DMS53 (cell line): ENCODE results near the gene ZFYVE9.
"Not testable (repeated sequence)": the region's sequence is repeated elsewhere in the genome, so short reads cannot be mapped to it uniquely, and the experiment has no call there.

ENCODE experiments used
- DNase-seq: peaks from one replicate; lab custom pipeline; 2025; lab: John Stamatoyannopoulos, UW

The ZFYVE9 gene, protein sequence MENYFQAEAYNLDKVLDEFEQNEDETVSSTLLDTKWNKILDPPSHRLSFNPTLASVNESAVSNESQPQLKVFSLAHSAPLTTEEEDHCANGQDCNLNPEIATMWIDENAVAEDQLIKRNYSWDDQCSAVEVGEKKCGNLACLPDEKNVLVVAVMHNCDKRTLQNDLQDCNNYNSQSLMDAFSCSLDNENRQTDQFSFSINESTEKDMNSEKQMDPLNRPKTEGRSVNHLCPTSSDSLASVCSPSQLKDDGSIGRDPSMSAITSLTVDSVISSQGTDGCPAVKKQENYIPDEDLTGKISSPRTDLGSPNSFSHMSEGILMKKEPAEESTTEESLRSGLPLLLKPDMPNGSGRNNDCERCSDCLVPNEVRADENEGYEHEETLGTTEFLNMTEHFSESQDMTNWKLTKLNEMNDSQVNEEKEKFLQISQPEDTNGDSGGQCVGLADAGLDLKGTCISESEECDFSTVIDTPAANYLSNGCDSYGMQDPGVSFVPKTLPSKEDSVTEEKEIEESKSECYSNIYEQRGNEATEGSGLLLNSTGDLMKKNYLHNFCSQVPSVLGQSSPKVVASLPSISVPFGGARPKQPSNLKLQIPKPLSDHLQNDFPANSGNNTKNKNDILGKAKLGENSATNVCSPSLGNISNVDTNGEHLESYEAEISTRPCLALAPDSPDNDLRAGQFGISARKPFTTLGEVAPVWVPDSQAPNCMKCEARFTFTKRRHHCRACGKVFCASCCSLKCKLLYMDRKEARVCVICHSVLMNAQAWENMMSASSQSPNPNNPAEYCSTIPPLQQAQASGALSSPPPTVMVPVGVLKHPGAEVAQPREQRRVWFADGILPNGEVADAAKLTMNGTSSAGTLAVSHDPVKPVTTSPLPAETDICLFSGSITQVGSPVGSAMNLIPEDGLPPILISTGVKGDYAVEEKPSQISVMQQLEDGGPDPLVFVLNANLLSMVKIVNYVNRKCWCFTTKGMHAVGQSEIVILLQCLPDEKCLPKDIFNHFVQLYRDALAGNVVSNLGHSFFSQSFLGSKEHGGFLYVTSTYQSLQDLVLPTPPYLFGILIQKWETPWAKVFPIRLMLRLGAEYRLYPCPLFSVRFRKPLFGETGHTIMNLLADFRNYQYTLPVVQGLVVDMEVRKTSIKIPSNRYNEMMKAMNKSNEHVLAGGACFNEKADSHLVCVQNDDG (N-terminal part only)

DNA sequence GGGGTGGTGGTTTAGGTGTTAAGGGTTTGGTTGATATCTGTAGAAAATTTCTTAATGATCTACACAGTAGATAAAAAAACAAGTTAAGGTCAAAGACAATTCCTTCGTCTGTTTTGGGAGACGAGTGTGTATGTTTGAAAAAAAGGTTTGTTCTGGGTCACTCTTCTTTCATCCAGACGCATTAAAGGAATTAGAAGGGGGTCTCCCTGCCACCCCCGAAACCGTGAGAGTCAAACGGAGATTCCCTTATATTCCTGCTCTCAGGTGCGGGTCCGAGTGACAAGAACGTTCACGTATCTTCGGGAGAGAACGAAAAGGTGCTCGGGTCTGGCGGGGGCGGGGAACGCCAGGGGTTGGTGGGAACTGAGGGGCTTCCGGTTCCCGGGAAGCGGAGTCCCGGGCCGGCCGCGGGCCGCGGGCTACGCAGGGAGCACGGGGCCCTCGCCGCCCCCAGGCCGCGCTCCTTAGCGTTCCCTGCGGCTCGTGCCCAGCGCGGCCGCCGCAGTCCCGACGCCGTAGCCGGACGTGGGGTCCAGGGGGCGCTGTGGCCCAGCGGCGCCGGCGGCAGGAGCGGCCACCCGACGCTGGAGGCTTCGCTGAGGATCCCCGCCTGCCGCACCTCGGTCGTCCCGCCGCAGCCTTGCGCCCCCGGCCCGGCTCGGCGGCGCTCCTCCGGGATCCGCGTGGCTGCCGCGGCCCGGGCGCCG is at the start of gene ZFYVE9:
ZFYVE9 (plus strand) TSS at position 577 of the 707 bp plus-strand sequence. CDS start 91,118 bp downstream, outside the sequence.
- DNase-seq: peak; percentile 96

DNA sequence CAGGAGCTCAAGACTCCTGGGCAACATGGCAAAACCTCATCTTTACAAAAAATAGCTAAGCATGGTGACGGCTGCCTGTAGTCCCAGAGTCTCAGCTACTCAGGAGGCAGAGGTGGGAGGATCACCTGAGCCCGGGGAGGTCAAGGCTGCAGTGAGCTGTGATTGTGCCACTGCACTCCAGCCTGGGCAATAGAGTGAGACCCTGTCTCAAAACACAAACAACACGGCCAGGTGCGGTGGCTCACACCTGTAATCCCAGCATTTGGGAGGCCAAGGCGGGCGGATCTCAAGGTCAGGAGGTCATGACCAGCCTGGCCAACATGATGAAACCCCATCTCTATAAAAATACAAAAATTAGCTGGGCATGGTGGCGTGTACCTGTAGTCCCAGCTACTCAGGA is 47.6 kb upstream of the ZFYVE9 start:
- DNase-seq: not testable (repeated sequence)

GRCh38 chr1:52096216-52096615 is 45.7 kb upstream of the ZFYVE9 start:
- no peak for DNase-seq

DNA sequence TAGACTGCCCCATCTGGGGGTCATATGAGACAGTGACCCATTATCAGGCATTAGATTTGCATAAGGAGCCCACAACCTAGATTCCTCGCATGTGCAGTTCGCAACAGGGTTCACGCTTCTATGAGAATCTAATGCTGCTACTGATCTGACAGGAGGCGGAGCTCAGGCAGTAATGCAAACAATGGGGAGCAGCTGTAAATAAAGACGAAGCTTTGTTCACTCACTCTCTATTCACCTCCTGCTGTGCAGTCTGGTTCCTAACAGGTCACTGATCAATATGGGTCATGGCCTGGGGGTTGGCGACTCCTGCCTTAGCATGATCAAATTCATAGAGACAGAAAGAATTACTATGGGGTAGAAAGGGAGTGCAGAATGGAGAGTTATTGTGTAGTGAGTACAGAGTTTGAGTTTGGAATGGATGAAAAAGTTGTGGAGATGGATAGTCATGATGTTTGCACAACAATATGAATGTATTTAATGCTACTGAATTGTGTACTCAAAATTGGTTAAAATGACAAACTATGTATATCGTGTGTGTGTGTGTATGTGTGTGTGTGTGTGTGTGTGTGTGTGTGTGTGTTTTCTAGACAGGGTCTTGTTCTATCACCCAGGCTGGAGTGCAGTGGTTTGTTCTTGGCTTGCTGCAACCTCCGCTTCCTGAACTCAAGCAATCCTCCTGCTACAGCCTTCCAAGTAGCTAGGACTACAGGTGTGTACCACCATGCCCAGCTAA is 43.6 kb upstream of the ZFYVE9 start:
- DNase-seq: peak; percentile 84

DNA sequence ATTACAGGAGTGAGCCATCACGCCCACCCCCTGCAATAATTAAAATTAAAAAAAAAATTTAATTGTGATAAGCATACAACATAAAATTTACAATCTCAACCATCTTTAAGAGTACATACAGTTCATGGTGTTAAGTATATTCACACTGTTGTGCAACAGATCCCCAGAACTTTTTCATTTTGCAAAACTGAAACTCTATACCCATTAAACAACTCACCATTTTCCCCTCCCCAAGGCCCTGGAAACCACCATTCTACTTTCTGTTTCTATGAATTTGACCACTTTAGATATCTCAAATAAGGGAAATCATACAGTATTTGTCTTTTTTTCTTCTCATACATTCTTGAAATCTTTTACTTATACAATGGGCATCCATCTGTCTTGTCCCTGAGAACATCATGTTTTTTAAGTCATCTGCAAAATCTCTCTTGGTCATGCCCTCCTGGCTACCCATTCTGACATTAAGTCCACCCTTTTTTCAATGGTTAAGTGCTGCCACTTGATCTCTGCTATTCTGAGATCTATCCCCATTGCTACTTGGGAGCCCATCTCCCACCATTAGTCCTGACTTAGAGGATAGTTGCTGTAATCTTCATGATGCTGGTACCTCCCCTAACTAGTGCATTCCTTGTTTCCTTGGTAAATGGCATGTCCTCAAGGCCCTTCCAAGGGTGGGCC is 39.4 kb upstream of the ZFYVE9 start:
- no peak for DNase-seq

- DNase-seq: no peak
These were observed 30.4 kb upstream of the ZFYVE9 start for GRCh38 chr1:52111492-52111891.

DNA sequence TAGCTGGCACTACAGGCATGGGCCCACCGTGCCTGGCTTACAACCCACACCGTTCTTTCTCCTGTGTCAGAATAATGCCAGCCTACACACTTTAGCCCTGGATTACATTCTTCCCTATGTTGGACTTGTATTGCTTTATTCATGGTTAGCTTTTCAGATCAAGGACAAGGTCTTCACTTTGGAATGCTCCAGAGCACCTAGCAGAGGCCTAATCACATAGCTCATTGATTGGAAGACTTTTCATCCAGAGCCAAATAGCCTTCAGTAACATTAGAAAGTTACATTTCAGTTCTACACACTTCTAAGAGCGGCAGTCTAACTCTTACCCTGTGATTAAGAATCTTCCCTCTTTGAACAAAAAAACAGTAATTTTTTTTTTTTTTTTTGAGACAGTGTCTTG is 29.4 kb upstream of the ZFYVE9 start:
- DNase-seq: no peak

GRCh38 chr1:52119301-52120079 is 22.4 kb upstream of the ZFYVE9 start:
- DNase-seq: no peak

- DNase-seq: no peak
These were observed 19.5 kb upstream of the ZFYVE9 start for GRCh38 chr1:52122384-52122783.

- no peak for DNase-seq
These were observed 18.3 kb upstream of the ZFYVE9 start for GRCh38 chr1:52123622-52124021.

DNA sequence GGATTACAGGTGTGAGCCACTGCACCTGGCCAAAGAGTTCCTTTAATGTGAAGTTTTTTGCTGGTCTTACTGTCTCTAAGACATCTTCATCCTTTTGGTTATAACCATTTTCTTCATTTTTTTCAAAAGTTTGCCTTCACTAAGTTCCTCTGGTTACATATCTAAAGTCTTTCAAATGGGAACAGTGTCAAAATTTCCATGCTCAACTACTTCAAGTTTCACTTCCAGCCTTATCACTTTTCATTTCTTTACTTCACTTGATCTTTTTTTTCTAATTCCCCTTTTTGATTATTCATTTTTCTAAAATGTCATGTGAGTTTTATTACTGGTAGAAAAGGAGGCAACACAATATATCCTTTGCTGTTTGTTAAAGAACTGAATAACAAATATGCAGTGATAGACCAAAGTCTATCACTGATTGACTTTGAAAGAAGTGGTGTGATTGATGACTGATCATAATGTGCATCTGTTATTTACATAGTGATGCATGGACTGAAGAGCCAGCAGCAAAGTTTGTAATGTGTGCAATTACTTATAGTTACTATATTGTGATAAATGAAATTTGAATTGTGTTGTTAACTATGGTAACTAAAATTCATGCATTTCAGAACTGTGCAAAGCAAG is 16.0 kb upstream of the ZFYVE9 start:
- no peak for DNase-seq

DNA sequence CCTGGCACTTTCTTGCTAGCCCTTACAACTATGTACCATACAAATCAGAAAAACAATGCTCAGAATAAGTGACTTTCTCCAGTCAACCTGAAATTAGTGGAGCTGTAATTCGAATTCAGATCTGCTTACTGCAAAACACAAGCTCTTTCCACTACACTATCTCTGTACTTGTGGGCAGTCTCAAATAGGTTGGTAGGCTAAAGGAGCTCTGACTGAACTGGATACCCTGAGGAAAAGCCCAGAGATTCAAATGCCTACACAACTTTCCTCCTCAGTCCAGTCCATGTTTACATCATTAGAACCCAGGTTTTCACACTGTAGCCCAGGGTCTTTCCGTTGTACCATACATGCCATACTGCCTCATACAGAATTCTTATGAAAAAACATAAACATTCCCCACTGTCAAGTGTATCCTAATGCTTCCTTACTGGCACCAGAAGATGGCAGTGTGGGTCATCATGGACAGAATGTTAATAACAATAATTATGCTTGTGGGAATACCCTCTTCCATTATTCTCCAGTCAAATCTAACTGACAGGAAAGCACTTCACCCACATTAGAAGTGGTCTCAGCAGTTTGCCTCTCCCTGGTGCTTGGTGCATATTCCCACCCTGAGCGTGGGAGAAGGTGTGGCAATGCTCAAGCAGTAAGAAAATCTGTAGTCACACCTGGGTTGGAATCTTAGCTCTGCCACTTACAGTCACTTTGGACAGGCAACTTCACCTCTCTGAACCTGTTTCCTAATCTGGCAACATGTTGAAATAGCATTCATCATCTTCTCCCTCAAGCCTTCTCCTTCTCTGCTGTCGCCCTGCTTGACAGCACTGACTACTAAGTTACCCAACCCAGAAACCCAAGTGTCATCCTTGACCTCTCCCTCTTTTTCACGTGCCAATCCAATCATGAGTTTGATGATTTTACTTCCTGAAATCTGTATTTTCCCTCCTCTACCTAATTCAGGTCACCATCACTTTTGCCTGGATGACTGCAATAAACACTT is 14.4 kb upstream of the ZFYVE9 start:
- DNase-seq: peak; percentile 89

DNA sequence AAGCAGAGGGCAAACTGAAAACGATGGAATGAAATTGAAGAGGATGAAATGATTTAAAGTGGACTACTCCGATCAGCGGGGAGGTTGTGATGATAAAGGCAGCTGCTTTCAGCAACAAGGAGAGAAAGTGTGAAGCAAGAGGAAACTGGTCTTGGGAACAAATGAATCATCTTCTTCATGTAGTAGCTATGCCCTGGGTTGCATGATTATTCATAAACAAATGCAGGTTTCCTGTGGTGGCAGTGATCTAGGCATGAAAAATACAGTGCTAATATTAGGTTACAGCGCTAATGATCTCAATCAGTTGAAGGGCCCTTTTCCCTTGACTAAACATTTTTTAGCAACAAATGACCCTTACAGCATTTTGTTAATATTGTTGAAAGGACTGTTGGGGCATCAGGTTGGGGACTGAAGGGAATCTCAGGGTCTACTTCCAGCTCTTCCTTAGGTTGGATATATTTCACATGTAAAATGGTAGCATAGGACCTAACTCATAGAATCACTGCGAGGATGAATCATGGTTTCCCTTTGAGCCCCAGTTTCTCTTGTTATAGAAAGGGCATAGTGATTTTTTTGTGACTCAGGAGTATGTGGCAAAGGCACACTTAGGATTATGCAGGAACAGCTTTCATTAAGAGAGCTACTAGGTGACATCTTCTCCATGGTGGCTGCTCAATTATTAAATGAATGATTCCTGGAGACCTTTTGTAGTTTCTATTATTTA is 1.9 kb upstream of the ZFYVE9 start:
- peak; percentile 38 for DNase-seq

DNA sequence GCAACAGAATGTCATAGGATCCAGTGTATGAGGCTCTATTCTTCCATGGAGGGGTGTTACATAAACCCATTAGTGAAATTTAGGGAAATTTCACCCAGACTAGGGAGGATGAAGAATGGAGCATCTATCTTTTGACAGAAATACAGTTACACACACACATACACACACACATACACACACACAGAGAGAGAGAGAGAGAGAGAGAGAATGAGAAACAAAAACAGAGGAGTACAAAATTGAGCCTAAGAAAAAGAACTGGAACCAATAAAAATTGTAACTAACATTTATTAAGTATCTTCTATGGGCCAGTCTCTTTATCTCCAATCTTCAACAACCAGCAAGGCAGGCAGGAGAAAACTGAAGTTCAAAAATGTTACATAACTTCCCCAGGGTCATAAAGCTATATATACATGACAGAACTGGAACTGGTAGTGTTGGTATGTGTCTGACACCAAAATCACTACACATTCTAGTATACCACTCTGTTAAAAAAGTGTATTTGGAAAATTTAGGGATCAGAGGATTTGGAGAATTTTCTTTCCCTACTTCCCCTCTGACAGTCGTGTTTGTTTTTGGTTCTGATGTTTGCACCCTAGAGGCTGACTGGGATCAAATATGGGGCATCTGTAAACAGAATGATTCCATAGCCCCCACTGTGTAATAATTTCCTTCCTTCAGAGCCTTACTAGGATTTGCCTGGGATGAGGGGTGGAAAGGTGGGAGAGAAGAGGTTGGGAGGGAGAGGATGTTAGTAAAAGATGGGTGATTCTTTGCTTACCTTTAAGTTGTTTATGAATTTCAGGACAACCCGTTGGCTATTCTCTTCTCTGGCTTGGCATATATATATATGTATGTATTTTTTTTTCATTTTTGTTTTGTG is 1.0 kb upstream of the ZFYVE9 start:
- DNase-seq: peak; percentile 44

DNA sequence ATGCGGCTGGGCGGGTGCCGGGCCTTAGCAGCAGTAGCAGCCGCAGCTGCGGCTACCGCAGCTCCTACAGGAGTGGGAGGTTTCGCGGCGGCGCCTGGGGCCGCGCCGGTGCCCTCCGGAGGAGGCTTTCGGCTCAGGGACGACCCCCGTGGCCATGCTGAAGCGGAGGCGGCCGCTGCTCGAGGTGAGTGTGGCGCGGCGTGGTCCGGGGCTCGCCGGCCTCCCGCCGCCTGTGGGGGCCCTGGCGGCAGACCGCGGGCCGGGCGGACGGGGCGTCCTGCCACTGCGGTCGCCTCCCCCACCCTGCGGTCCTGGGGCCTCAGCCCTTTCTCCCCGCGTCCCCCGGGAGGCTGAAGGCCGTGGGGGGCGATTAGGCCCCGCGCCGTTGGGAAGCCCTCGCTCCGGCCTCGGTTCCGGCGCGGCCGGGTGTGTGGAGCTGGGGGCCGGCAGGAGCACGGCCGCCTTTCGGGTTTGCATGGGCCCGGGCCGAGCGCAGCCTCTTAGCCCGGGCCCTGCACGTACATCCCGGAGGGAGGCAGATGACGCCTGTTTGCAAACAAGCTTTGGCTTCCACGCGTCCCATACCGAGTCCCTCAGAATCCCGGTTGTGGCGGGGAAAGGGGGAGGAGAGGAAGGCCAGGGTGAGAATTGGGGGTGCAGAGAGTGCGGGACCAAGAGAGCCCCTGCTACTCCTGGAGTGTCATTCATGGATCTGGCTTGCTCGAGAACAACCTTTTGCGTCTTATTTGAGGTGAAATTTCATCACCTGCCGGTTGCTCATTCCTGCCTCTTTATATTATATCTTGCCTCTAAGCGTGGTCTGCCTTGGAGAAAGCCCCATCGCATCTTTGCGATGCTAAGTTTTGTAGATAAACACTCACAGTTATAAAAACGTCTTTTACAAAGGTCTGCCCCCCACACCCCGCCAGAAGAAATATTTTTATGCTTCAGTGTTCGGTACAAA is 613 bp downstream of the ZFYVE9 start:
- peak; percentile 86 for DNase-seq
